ENCODE results near the gene LRRC9. TPM values are rescaled to one million over a fixed set of nuclear protein-coding genes. Genes with fewer than 3 reads are reported as not detected.

The LRRC9 gene
- total and polyA plus RNA-seq, 5 donors from 2014 or later: not detected

GRCh38 chr14:59959668-59960067 lies 39.7 kb downstream of the LRRC9 start:
- Mint-ChIP-seq H3K27ac (no peak overlapping the region), H3K4me3 (no peak overlapping the region), H3K9me3 (peaks cover 0 to 13% (median 3%) of the 10 kb centered on the region in 7 donors), H3K27me3 (peaks cover 22% of the 10 kb centered on the region), H3K36me3 (no peaks in the 10 kb centered on the region), H3K4me1 (peaks cover 0 to 4% (median 1%) of the 10 kb centered on the region in 4 donors)
- Histone ChIP-seq H3K4me1 (ENCODE audit: control insufficient read depth, insufficient read depth, low read length, poor library complexity, severe bottlenecking) (no peaks in the 10 kb centered on the region), H3K36me3 (ENCODE audit: control insufficient read depth, insufficient read depth, low read length) (no peaks in the 10 kb centered on the region), H3K4me3 (ENCODE audit: low read depth, low read length) (no peak overlapping the region), H3K27me3 (ENCODE audit: control insufficient read depth, insufficient read depth, low read length) (no peaks in the 10 kb centered on the region), H3K27ac (ENCODE audit: insufficient read depth, low read length, poor library complexity, severe bottlenecking) (no peak overlapping the region), H3K9me3 (ENCODE audit: control insufficient read depth in 2 of 2, low read length in 2 of 2) (peaks cover 0 to 2% of the 10 kb centered on the region in 2 experiments)
- DNase-seq: no peak
- no peak for ATAC-seq (ENCODE audit: low read depth in 2 of 2)

DNA sequence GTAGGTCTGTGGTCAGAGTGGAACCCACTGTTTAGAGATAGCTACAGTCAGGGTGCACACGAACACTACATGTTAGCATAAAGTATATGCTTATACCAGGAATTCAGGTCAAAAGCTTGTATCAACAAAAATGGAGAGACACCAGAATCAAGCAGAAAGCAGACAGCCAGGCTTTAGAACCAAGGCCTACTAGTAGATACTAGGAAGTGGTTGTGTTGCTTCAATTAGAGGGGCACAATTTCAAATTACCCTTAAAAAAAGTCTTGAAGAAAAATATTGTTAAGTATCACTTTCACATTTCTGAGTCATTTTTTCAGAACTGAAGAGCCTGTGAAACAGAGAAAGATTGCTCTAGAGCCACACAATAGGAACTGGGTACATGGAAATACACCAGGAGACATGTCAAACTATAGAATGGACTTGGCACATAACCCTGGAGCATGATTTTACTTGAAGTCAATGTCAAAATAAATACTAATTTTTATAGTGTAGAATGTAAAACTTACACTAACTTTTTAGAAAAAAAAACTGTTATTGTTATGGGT lies 41.6 kb downstream of the LRRC9 start:
- no peak for ATAC-seq (ENCODE audit: low read depth in 2 of 2)
- no peak for DNase-seq
- peaks cover 14% of the 10 kb centered on the region for H3K27me3 Mint-ChIP-seq
- no peaks in the 10 kb centered on the region for H3K27me3 ChIP-seq (ENCODE audit: control insufficient read depth, insufficient read depth, low read length)
- H3K36me3 ChIP-seq (ENCODE audit: control insufficient read depth, insufficient read depth, low read length): no peaks in the 10 kb centered on the region
- H3K27ac Mint-ChIP-seq: no peak overlapping the region
- H3K4me1 ChIP-seq (ENCODE audit: control insufficient read depth, insufficient read depth, low read length, poor library complexity, severe bottlenecking): no peaks in the 10 kb centered on the region
- peaks cover 5 to 8% (median 7%) of the 10 kb centered on the region in 4 donors for H3K4me1 Mint-ChIP-seq
- no peak overlapping the region for H3K4me3 Mint-ChIP-seq
- H3K9me3 Mint-ChIP-seq: peaks cover 0 to 5% (median 0%) of the 10 kb centered on the region in 7 donors
- H3K27ac ChIP-seq (ENCODE audit: insufficient read depth, low read length, poor library complexity, severe bottlenecking): no peak overlapping the region
- H3K36me3 Mint-ChIP-seq: no peaks in the 10 kb centered on the region
- H3K9me3 ChIP-seq (ENCODE audit: control insufficient read depth in 2 of 2, low read length in 2 of 2): peaks cover 0 to under 1% of the 10 kb centered on the region in 2 experiments
- H3K4me3 ChIP-seq (ENCODE audit: low read depth, low read length): no peak overlapping the region

GRCh38 chr14:59964251-59965007 lies 44.5 kb downstream of the LRRC9 start:
- H3K27me3 ChIP-seq (ENCODE audit: control insufficient read depth, insufficient read depth, low read length): peaks cover 1% of the 10 kb centered on the region
- H3K9me3 ChIP-seq (ENCODE audit: control insufficient read depth in 2 of 2, low read length in 2 of 2): no peaks in the 10 kb centered on the region
- no peaks in the 10 kb centered on the region for H3K36me3 Mint-ChIP-seq
- no peaks in the 10 kb centered on the region for H3K36me3 ChIP-seq (ENCODE audit: control insufficient read depth, insufficient read depth, low read length)
- no peak for DNase-seq
- no peaks in the 10 kb centered on the region for H3K4me1 ChIP-seq (ENCODE audit: control insufficient read depth, insufficient read depth, low read length, poor library complexity, severe bottlenecking)
- H3K4me3 ChIP-seq (ENCODE audit: low read depth, low read length): peak overlapping the region; percentile 91
- H3K9me3 Mint-ChIP-seq: no peaks in the 10 kb centered on the region
- peak overlapping the region; percentile 89 to 96 (median 92) for H3K4me3 Mint-ChIP-seq
- peak overlapping the region in 2 of 3 donors; percentile 80 to 88 for H3K27ac Mint-ChIP-seq
- peak in 1 of 2 donors; percentile 6 for ATAC-seq (ENCODE audit: low read depth in 2 of 2)
- H3K27me3 Mint-ChIP-seq: peaks cover 22% of the 10 kb centered on the region
- H3K4me1 Mint-ChIP-seq: peaks cover 5 to 8% (median 7%) of the 10 kb centered on the region in 4 donors
- H3K27ac ChIP-seq (ENCODE audit: insufficient read depth, low read length, poor library complexity, severe bottlenecking): no peak overlapping the region

- H3K36me3 Mint-ChIP-seq: no peaks in the 10 kb centered on the region
- ATAC-seq (ENCODE audit: low read depth in 2 of 2): no peak
- Histone ChIP-seq H3K36me3 (ENCODE audit: control insufficient read depth, insufficient read depth, low read length) (no peaks in the 10 kb centered on the region), H3K27me3 (ENCODE audit: control insufficient read depth, insufficient read depth, low read length) (peaks cover 6% of the 10 kb centered on the region), H3K4me1 (ENCODE audit: control insufficient read depth, insufficient read depth, low read length, poor library complexity, severe bottlenecking) (no peaks in the 10 kb centered on the region), H3K9me3 (ENCODE audit: control insufficient read depth in 2 of 2, low read length in 2 of 2) (no peaks in the 10 kb centered on the region), H3K4me3 (ENCODE audit: low read depth, low read length) (no peak overlapping the region), H3K27ac (ENCODE audit: insufficient read depth, low read length, poor library complexity, severe bottlenecking) (no peak overlapping the region)
- no peak for DNase-seq
- H3K27ac Mint-ChIP-seq: no peak overlapping the region
- H3K9me3 Mint-ChIP-seq: peaks cover 0 to 3% (median 0%) of the 10 kb centered on the region in 7 donors
- peak overlapping the region in 1 of 4 donors; percentile 10 for H3K4me3 Mint-ChIP-seq
- peaks cover 41% of the 10 kb centered on the region for H3K27me3 Mint-ChIP-seq
- H3K4me1 Mint-ChIP-seq: peaks cover 4 to 8% (median 7%) of the 10 kb centered on the region in 4 donors
Observed at GRCh38 chr14:59969319-59969718, 49.4 kb downstream of the LRRC9 start.

DNA sequence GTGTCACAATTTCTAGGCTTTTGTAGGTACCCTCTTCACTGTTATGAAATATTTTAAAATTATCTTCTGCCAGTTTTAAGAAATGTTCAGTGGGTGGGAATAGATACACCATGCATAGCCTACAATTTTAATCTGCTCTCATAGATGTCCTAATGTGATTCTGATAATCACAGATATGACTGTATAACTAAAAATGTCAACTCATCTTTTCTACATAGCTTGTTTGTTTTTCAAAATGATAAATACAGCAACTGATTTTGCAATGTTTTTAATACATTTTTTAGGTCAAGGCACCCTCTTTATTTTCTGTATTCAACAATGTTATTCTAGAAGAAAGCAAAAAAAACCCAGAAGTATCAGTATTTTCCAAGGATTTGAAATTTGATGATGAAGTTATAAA lies 61.6 kb downstream of the LRRC9 start:
- H3K27me3 Mint-ChIP-seq: peaks cover 4% of the 10 kb centered on the region
- H3K9me3 Mint-ChIP-seq: peaks cover 0 to 2% (median 0%) of the 10 kb centered on the region in 7 donors
- no peak overlapping the region for H3K27ac ChIP-seq (ENCODE audit: insufficient read depth, low read length, poor library complexity, severe bottlenecking)
- H3K27ac Mint-ChIP-seq: no peak overlapping the region
- DNase-seq (no peak), ATAC-seq (ENCODE audit: low read depth in 2 of 2) (no peak)
- H3K4me1 ChIP-seq (ENCODE audit: control insufficient read depth, insufficient read depth, low read length, poor library complexity, severe bottlenecking): no peaks in the 10 kb centered on the region
- H3K4me3 Mint-ChIP-seq: no peak overlapping the region
- no peaks in the 10 kb centered on the region for H3K9me3 ChIP-seq (ENCODE audit: control insufficient read depth in 2 of 2, low read length in 2 of 2)
- H3K36me3 ChIP-seq (ENCODE audit: control insufficient read depth, insufficient read depth, low read length): no peaks in the 10 kb centered on the region
- H3K27me3 ChIP-seq (ENCODE audit: control insufficient read depth, insufficient read depth, low read length): no peaks in the 10 kb centered on the region
- no peaks in the 10 kb centered on the region for H3K36me3 Mint-ChIP-seq
- H3K4me3 ChIP-seq (ENCODE audit: low read depth, low read length): no peak overlapping the region
- no peaks in the 10 kb centered on the region for H3K4me1 Mint-ChIP-seq

DNA sequence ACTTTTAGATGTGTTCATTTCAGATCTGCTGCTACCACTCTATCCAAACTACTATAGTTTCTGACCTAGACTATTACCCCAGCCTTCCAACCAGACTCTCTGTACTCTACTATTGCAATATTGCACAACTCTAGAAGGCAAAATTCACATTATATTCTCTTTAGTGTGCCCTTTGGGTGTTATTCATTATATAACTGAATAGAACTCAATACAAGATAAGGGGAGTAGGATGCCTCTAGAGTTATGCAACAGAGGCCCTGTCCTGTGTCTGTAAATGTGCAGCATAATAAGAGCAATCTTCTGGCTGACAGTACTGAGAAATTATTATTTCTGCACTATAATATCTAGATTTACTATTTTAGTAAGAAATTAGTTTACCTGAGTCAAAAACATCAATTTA lies 63.1 kb downstream of the LRRC9 start:
- Mint-ChIP-seq H3K27me3 (peaks cover 4% of the 10 kb centered on the region), H3K9me3 (peaks cover 0 to 2% (median 0%) of the 10 kb centered on the region in 7 donors), H3K36me3 (no peaks in the 10 kb centered on the region), H3K27ac (no peak overlapping the region), H3K4me3 (no peak overlapping the region), H3K4me1 (no peaks in the 10 kb centered on the region)
- Histone ChIP-seq H3K4me1 (ENCODE audit: control insufficient read depth, insufficient read depth, low read length, poor library complexity, severe bottlenecking) (no peaks in the 10 kb centered on the region), H3K27me3 (ENCODE audit: control insufficient read depth, insufficient read depth, low read length) (no peaks in the 10 kb centered on the region), H3K27ac (ENCODE audit: insufficient read depth, low read length, poor library complexity, severe bottlenecking) (no peak overlapping the region), H3K9me3 (ENCODE audit: control insufficient read depth in 2 of 2, low read length in 2 of 2) (no peaks in the 10 kb centered on the region), H3K36me3 (ENCODE audit: control insufficient read depth, insufficient read depth, low read length) (no peaks in the 10 kb centered on the region), H3K4me3 (ENCODE audit: low read depth, low read length) (no peak overlapping the region)
- no peak for DNase-seq
- no peak for ATAC-seq (ENCODE audit: low read depth in 2 of 2)

DNA sequence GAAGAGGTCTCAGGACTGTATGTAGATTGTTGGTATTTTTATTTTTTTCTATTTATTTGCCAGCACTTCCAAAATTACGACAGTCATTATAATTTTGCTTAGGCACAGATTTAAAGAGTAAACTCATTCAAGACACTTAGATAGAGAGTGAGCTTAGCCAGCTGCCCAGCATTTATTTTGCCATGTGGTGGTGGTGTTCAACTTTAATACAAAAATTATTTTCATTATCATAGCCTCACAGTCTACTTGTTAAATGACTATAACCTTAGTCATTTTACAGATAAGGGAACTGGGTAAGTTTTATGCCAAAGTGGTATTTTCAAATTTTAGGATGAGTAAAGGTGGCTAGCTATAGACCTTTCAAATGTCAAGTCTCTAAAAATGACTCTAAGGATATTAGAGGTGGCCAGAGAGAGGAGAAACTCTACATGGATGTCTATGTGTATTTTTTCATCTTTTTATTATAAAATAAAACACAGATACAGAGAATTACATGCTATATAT lies 66.7 kb downstream of the LRRC9 start:
- no peak for ATAC-seq (ENCODE audit: low read depth in 2 of 2)
- no peaks in the 10 kb centered on the region for H3K36me3 ChIP-seq (ENCODE audit: control insufficient read depth, insufficient read depth, low read length)

More for the DNA sequence above, 66.7 kb downstream of the LRRC9 start:
- no peak for DNase-seq
- Mint-ChIP-seq H3K4me3 (no peak overlapping the region), H3K36me3 (no peaks in the 10 kb centered on the region), H3K9me3 (peaks cover 0 to 6% (median 0%) of the 10 kb centered on the region in 7 donors), H3K27ac (no peak overlapping the region), H3K4me1 (no peaks in the 10 kb centered on the region), H3K27me3 (peaks cover 2% of the 10 kb centered on the region)
- Histone ChIP-seq H3K4me1 (ENCODE audit: control insufficient read depth, insufficient read depth, low read length, poor library complexity, severe bottlenecking) (no peaks in the 10 kb centered on the region), H3K4me3 (ENCODE audit: low read depth, low read length) (no peak overlapping the region), H3K9me3 (ENCODE audit: control insufficient read depth in 2 of 2, low read length in 2 of 2) (no peaks in the 10 kb centered on the region), H3K27ac (ENCODE audit: insufficient read depth, low read length, poor library complexity, severe bottlenecking) (no peak overlapping the region), H3K27me3 (ENCODE audit: control insufficient read depth, insufficient read depth, low read length) (no peaks in the 10 kb centered on the region)
